SK-N-SH treated with all-trans-retinoic acid at 6 μM for 48 hours (cell line): ENCODE measurements around the gene RAD51B.

Source experiments
- ARNTL ChIP-seq: fragments of 450-650 bp; formaldehyde crosslinking; IDR thresholded peaks from 2 replicates; pipeline ENCODE4 v1.5.0; 2020; ENCODE audit warnings: low read depth, mild to moderate bottlenecking, moderate library complexity, borderline replicate concordance
- CREB5 ChIP-seq: fragments of 250-450 bp; sonication (Bioruptor Pico); IDR thresholded peaks from 2 replicates; pipeline ENCODE4 v1.5.1; 2020; ENCODE audit warnings: low read depth, mild to moderate bottlenecking, moderate library complexity
- CSRNP3 ChIP-seq: fragments of 250-450 bp; sonication (Bioruptor Pico); IDR thresholded peaks from 2 replicates; pipeline ENCODE4 v1.5.1; 2021; ENCODE audit warnings: mild to moderate bottlenecking, moderate library complexity
- ESRRG ChIP-seq: fragments of 250-450 bp; sonication (Bioruptor Pico); IDR thresholded peaks from 2 replicates; pipeline ENCODE4 v1.6.1; 2021; ENCODE audit warnings: mild to moderate bottlenecking
- ISL1 ChIP-seq: fragments of 250-450 bp; sonication (Bioruptor Pico); IDR thresholded peaks from 2 replicates; pipeline ENCODE4 v2.1.2; 2022; ENCODE audit warnings: mild to moderate bottlenecking, moderate library complexity
- OSR1 ChIP-seq: fragments of 250-450 bp; sonication (Bioruptor Pico); IDR thresholded peaks from 2 replicates; pipeline ENCODE4 v1.8.0; 2022; ENCODE audit warnings: moderate library complexity, mild to moderate bottlenecking, inconsistent platforms
- PATZ1 ChIP-seq: fragments of 250-450 bp; sonication (Bioruptor Pico); IDR thresholded peaks from 2 replicates; pipeline ENCODE4 v1.8.0; 2020; ENCODE audit warnings: mild to moderate bottlenecking, moderate library complexity, borderline replicate concordance
- PPARA ChIP-seq: fragments of 250-450 bp; sonication (Bioruptor Pico); IDR thresholded peaks from 2 replicates; pipeline ENCODE4 v1.5.0; 2020; ENCODE audit warnings: mild to moderate bottlenecking, borderline replicate concordance
- RARB ChIP-seq: fragments of 250-450 bp; sonication (Bioruptor Pico); IDR thresholded peaks from 2 replicates; pipeline ENCODE4 v1.8.0; 2021; ENCODE audit warnings: mild to moderate bottlenecking, moderate library complexity
- SNAI2 ChIP-seq: fragments of 250-450 bp; sonication (Bioruptor Pico); IDR thresholded peaks from 2 replicates; pipeline ENCODE4 v1.5.0; 2020; ENCODE audit warnings: mild to moderate bottlenecking, moderate library complexity
- TSHZ2 ChIP-seq: fragments of 250-450 bp; sonication (Bioruptor Pico); IDR thresholded peaks from 2 replicates; pipeline ENCODE4 v1.5.0; 2020; ENCODE audit warnings: mild to moderate bottlenecking, moderate library complexity
- ZC3H10 ChIP-seq: fragments of 250-450 bp; sonication (Bioruptor Pico); IDR thresholded peaks from 2 replicates; pipeline ENCODE4 v1.5.1; 2021; ENCODE audit warnings: mild to moderate bottlenecking, moderate library complexity
- ZFP30 ChIP-seq: fragments of 450-650 bp; formaldehyde crosslinking; IDR thresholded peaks from 2 replicates; pipeline ENCODE4 v1.5.0; 2022; ENCODE audit warnings: mild to moderate bottlenecking, moderate library complexity
- ZNF8 ChIP-seq: fragments of 450-650 bp; formaldehyde crosslinking; IDR thresholded peaks from 2 replicates; pipeline ENCODE4 v1.5.0; 2020; ENCODE audit warnings: mild to moderate bottlenecking, moderate library complexity

GRCh38 chr14:68674538-68675232 lies 855.1 kb downstream of the RAD51B start:
- TF ChIP-seq PATZ1 (CRISPR knock-in tag) (no peak), CREB5 (CRISPR knock-in tag) (no peak), ESRRG (CRISPR knock-in tag) (no peak), ARNTL (CRISPR knock-in tag) (no peak), ZNF8 (CRISPR knock-in tag) (no peak), ZFP30 (no peak), PPARA (CRISPR knock-in tag) (no peak), TSHZ2 (CRISPR knock-in tag) (no peak), ISL1 (CRISPR knock-in tag) (no peak), ZC3H10 (CRISPR knock-in tag) (no peak), OSR1 (no peak), SNAI2 (CRISPR knock-in tag) (no peak), RARB (CRISPR knock-in tag) (no peak), CSRNP3 (CRISPR knock-in tag) (no peak)
